GM23338 (cell line): ENCODE measurements around the gene ACSL6. TPM values are rescaled to one million over a fixed set of nuclear protein-coding genes. Genes with fewer than 3 reads are reported as not detected.

Experiments used
- ATAC-seq: fragments of 200-7000 bp; cut with Tn5 transposase; 3 replicates; pipeline ENCODE4 v1.9.1; 2020
- DNase-seq: peaks from one replicate; pipeline ENCODE4 v3.0.0-alpha.2; 2015; ENCODE audit warnings: low spot score
- H2AFZ ChIP-seq: fragments of 200-600 bp; sonication (generic); 2 replicates; pipeline ENCODE4 v1.8.0; 2016; ENCODE audit warnings: antibody characterized with exemption, mild to moderate bottlenecking, moderate library complexity
- H3F3A ChIP-seq: fragments of 200-600 bp; sonication (generic); replicated peaks from 2 replicates; pipeline ENCODE4 v1.8.0; 2017; ENCODE audit warnings: antibody characterized with exemption, mixed run types, low read depth
- H3K27ac ChIP-seq: fragments of 200-600 bp; sonication (generic); 2 replicates; pipeline ENCODE4 v1.6.1; 2016; ENCODE audit warnings: low read depth
- H3K27me3 ChIP-seq: fragments of 200-600 bp; sonication (generic); 2 replicates; pipeline ENCODE4 v1.8.0; 2016; ENCODE audit warnings: mild to moderate bottlenecking, mixed run types, moderate library complexity; ENCODE audit not compliant: insufficient read depth
- H3K36me3 ChIP-seq: fragments of 200-600 bp; sonication (generic); 2 replicates; pipeline ENCODE4 v1.8.0; 2016; ENCODE audit warnings: mild to moderate bottlenecking; ENCODE audit not compliant: insufficient read depth
- H3K4me1 ChIP-seq: fragments of 200-600 bp; sonication (generic); 2 replicates; pipeline ENCODE4 v1.8.0; 2016; ENCODE audit warnings: mild to moderate bottlenecking, moderate library complexity; ENCODE audit not compliant: insufficient read depth
- H3K4me2 ChIP-seq: fragments of 200-600 bp; sonication (generic); 2 replicates; pipeline ENCODE4 v1.7.1; 2017; ENCODE audit warnings: mixed run types
- H3K4me3 ChIP-seq: fragments of 200-600 bp; sonication (generic); 2 replicates; pipeline ENCODE4 v1.6.1; 2016; ENCODE audit warnings: mixed run types
- H3K79me2 ChIP-seq: fragments of 200-600 bp; sonication (generic); replicated peaks from 2 replicates; pipeline ENCODE4 v1.8.0; 2017; ENCODE audit warnings: mild to moderate bottlenecking; ENCODE audit not compliant: insufficient read depth
- H3K9me2 ChIP-seq: fragments of 200-600 bp; sonication (generic); 2 replicates; pipeline ENCODE4 v1.8.0; 2017; ENCODE audit not compliant: insufficient read depth
- H4K20me1 ChIP-seq: fragments of 200-600 bp; sonication (generic); replicated peaks from 2 replicates; pipeline ENCODE4 v1.8.0; 2017; ENCODE audit warnings: mild to moderate bottlenecking; ENCODE audit not compliant: insufficient read depth
- H3K27ac Mint-ChIP-seq: 2 replicates; pipeline ENCODE4 v1.8.0; 2020; ENCODE audit warnings: inconsistent platforms, mild to moderate bottlenecking, moderate library complexity, mixed read lengths
- H3K27me3 Mint-ChIP-seq: 3 replicates; pipeline ENCODE4 v1.8.0; 2022; ENCODE audit warnings: low read depth, mild to moderate bottlenecking, moderate library complexity, mixed read lengths, inconsistent platforms; ENCODE audit not compliant: insufficient read depth, poor library complexity
- H3K36me3 Mint-ChIP-seq: 3 replicates; pipeline ENCODE4 v1.8.0; 2021; ENCODE audit warnings: low read depth, mild to moderate bottlenecking, inconsistent platforms, moderate library complexity, mixed read lengths
- H3K4me1 Mint-ChIP-seq: 3 replicates; pipeline ENCODE4 v1.8.0; 2020; ENCODE audit warnings: mild to moderate bottlenecking, inconsistent platforms, mixed read lengths
- H3K4me3 Mint-ChIP-seq: 3 replicates; pipeline ENCODE4 v1.8.0; 2021; ENCODE audit warnings: moderate library complexity, mild to moderate bottlenecking, inconsistent platforms, mixed read lengths
- H3K9me3 Mint-ChIP-seq: 3 replicates; pipeline ENCODE4 v1.8.0; 2020; ENCODE audit warnings: moderate library complexity, mild to moderate bottlenecking, inconsistent platforms, mixed read lengths
- CREB1 ChIP-seq: fragments of 250-450 bp; sonication (Bioruptor Pico); IDR thresholded peaks from 2 replicates; pipeline ENCODE4 v1.5.0; 2020; ENCODE audit warnings: low read depth, mild to moderate bottlenecking, moderate library complexity
- EZH2 ChIP-seq: fragments of 200-600 bp; sonication (generic); IDR thresholded peaks from one replicate; pipeline ENCODE4 v1.8.0; 2017; ENCODE audit warnings: antibody characterized with exemption, mild to moderate bottlenecking, low read depth; ENCODE audit not compliant: unreplicated experiment
- EZH2phosphoT487 ChIP-seq: fragments of 200-600 bp; sonication (generic); IDR thresholded peaks from one replicate; pipeline ENCODE4 v1.8.1; 2018; ENCODE audit warnings: antibody characterized with exemption; ENCODE audit not compliant: unreplicated experiment
- JUNB ChIP-seq: IDR thresholded peaks from one replicate; pipeline ENCODE4 v1.6.1; 2016; ENCODE audit warnings: antibody characterized with exemption; ENCODE audit not compliant: unreplicated experiment
- NANOG ChIP-seq: IDR thresholded peaks from 2 replicates; pipeline ENCODE4 v1.6.1; 2016; ENCODE audit warnings: antibody characterized with exemption, borderline replicate concordance
- POLR2AphosphoS5 ChIP-seq: IDR thresholded peaks from 2 replicates; pipeline ENCODE4 v1.6.1; 2016; ENCODE audit warnings: antibody characterized with exemption, low read depth
- ZNF114 ChIP-seq: fragments of 250-450 bp; sonication (Bioruptor Pico); IDR thresholded peaks from 2 replicates; pipeline ENCODE4 v1.5.0; 2020; ENCODE audit warnings: mild to moderate bottlenecking, moderate library complexity
- ZNF331 ChIP-seq: fragments of 250-450 bp; sonication (Bioruptor Pico); IDR thresholded peaks from 2 replicates; pipeline ENCODE4 v1.5.0; 2020; ENCODE audit warnings: low read depth, mild to moderate bottlenecking, moderate library complexity
- polyA plus RNA-seq: library from polyadenylated mRNA; unstranded; fragments of >200 nt; fragmentation: Nextera tagmentation; extraction: Ambion mirVana; gene quantifications from 2 replicates; pipeline ENCODE4 v1.2.1, GENCODE V29; 2016
- total RNA-seq: library from RNA; depleted of rRNA; stranded (reverse); fragments of >200 nt; shearing (Covaris generic); gene quantifications from 2 replicates; pipeline ENCODE4 v1.2.3, GENCODE V29; 2014
- TF ChIP-seq, protein P1 (sequence below): IDR thresholded peaks from 2 replicates; pipeline ENCODE4 v1.6.1; 2016; ENCODE audit warnings: antibody characterized with exemption
- TF ChIP-seq, protein P2 (sequence below), 2 experiments: fragments of 200-600 bp in 1 of 2; sonication (generic) in 1 of 2; conservative IDR thresholded peaks; 2 replicates each; pipeline versions ENCODE4 v1.5.1 to v1.6.1; 2016 to 2017; ENCODE audit warnings: antibody characterized with exemption in 2 of 2, low read depth in 2 of 2, mild to moderate bottlenecking in 2 of 2, moderate library complexity in 1 of 2
- TF ChIP-seq, protein P3 (sequence below): IDR thresholded peaks from one replicate; pipeline ENCODE4 v1.6.1; 2018; ENCODE audit warnings: antibody characterized with exemption; ENCODE audit not compliant: unreplicated experiment

ACSL6 gene
- total and polyA plus RNA-seq, 2 experiments from 2014 or later, result 0.76 to 3.6 TPM

DNA sequence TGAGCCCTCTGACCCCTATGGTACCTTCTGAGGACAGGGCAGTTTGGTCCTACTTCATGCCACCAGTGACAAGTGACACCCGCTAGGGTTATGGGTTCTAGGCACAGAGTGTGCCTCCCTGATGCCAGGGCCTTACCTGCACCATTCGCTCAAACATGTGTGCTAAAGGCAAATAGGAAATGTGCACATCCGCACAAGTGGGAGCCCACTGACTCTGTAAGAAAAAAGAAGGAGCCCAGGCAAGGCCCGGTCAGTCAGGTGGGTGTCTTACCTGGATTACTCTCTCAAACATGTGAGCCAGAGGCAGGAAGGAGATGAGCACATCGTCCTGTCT, 36.9 kb downstream of the ACSL6 start (continued):
- TF ChIP-seq, protein P1, sequence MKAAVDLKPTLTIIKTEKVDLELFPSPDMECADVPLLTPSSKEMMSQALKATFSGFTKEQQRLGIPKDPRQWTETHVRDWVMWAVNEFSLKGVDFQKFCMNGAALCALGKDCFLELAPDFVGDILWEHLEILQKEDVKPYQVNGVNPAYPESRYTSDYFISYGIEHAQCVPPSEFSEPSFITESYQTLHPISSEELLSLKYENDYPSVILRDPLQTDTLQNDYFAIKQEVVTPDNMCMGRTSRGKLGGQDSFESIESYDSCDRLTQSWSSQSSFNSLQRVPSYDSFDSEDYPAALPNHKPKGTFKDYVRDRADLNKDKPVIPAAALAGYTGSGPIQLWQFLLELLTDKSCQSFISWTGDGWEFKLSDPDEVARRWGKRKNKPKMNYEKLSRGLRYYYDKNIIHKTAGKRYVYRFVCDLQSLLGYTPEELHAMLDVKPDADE, result no peak
- no peak for TF ChIP-seq CREB1 (CRISPR knock-in tag)
- no peak for TF ChIP-seq POLR2AphosphoS5
- no peak for TF ChIP-seq EZH2
- TF ChIP-seq, protein P2, sequence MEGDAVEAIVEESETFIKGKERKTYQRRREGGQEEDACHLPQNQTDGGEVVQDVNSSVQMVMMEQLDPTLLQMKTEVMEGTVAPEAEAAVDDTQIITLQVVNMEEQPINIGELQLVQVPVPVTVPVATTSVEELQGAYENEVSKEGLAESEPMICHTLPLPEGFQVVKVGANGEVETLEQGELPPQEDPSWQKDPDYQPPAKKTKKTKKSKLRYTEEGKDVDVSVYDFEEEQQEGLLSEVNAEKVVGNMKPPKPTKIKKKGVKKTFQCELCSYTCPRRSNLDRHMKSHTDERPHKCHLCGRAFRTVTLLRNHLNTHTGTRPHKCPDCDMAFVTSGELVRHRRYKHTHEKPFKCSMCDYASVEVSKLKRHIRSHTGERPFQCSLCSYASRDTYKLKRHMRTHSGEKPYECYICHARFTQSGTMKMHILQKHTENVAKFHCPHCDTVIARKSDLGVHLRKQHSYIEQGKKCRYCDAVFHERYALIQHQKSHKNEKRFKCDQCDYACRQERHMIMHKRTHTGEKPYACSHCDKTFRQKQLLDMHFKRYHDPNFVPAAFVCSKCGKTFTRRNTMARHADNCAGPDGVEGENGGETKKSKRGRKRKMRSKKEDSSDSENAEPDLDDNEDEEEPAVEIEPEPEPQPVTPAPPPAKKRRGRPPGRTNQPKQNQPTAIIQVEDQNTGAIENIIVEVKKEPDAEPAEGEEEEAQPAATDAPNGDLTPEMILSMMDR (conservative IDR thresholded peaks at IDR 0.05; ENCODE audit: low read depth in 2 of 2), result no peak
- no peak for TF ChIP-seq JUNB
- TF ChIP-seq ZNF114 (CRISPR knock-in tag), result no peak

DNA sequence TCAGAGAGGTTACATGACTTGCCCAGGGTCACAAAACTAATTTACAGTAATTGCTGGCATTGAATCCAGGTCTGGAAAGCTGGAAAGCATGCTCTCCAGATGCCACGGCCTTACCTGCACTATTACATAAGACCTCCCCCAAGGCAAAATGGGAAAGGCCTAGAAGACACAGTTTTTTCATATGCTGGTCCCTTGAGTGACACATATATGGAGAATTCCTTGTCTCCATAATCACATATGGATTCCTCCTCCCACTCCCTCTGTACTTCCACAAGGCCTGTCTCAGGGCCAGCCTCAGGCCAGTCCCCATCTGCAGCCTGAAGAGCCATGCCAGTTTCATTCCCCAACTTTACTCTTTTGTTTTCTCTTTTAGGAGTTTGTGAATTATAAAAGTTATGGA, 37.4 kb downstream of the ACSL6 start:
- H2AFZ ChIP-seq, result no peak overlapping the region
- H3K79me2 ChIP-seq, result no peaks in the 10 kb centered on the region
- H3F3A ChIP-seq, result no peaks in the 10 kb centered on the region
- H3K27me3 ChIP-seq, result no peaks in the 10 kb centered on the region
- H3K4me2 ChIP-seq, result no peak overlapping the region
- H3K9me2 ChIP-seq, result no peaks in the 10 kb centered on the region
- Mint-ChIP-seq H3K4me1 (peaks cover 12% of the 10 kb centered on the region), H3K4me3 (no peak overlapping the region), H3K27me3 (no peaks in the 10 kb centered on the region), H3K36me3 (no peaks in the 10 kb centered on the region; the same call in 2 of the 3 replicates), H3K27ac (no peak overlapping the region), H3K9me3 (no peaks in the 10 kb centered on the region)
- H3K27ac ChIP-seq, result no peak overlapping the region
- no peak overlapping the region for H3K4me3 ChIP-seq
- no peak for ATAC-seq
- TF ChIP-seq EZH2phosphoT487 (no peak), ZNF331 (CRISPR knock-in tag) (no peak), POLR2AphosphoS5 (no peak), JUNB (no peak), ZNF114 (CRISPR knock-in tag) (no peak)
- no peak for DNase-seq
- no peaks in the 10 kb centered on the region for H4K20me1 ChIP-seq
- H3K4me1 ChIP-seq, result peaks cover 9% of the 10 kb centered on the region; the same call in 1 of the 2 replicates
- no peaks in the 10 kb centered on the region for H3K36me3 ChIP-seq

DNA sequence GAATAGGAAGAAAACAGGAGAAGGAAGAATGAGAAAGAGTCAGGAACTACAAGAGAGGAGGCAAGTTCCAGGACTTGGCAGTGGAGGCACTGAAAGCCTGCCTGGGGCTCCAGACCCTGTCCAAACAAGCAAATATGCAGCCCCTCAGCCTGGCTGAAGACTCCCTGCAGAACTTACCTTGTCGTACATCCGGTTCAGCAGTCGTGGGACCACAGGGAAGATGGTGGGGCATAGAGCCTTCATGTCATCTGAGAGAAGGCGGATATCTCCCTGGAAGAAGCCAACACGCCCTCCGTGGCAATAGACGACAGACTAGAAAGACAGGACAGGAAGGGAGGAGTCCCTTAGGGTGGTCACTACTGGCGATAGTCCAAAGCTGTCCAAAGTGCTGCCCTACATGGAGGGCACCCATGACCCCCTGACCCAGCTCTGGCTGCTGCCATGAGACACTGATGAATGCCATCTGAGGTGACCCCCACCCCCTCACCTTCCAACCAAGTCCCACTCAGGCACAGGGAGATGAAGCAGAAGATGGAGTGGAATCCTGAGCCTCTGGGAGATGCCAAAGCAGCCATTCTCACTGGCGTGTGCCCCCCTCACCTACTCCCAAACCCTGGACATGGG, 38.3 kb downstream of the ACSL6 start:
- H3K27ac ChIP-seq, result no peak overlapping the region
- H3K27me3 ChIP-seq, result no peaks in the 10 kb centered on the region
- Mint-ChIP-seq H3K4me1 (peaks cover 12% of the 10 kb centered on the region), H3K4me3 (no peak overlapping the region), H3K27me3 (no peaks in the 10 kb centered on the region), H3K9me3 (no peaks in the 10 kb centered on the region), H3K36me3 (no peaks in the 10 kb centered on the region; the same call in 2 of the 3 replicates), H3K27ac (no peak overlapping the region)
- ATAC-seq, result no peak
- H3K4me2 ChIP-seq, result no peak overlapping the region
- peaks cover 9% of the 10 kb centered on the region; the same call in 1 of the 2 replicates for H3K4me1 ChIP-seq
- no peaks in the 10 kb centered on the region for H4K20me1 ChIP-seq
- H3F3A ChIP-seq, result no peaks in the 10 kb centered on the region
- H3K4me3 ChIP-seq, result no peak overlapping the region
- DNase-seq, result no peak
- H3K36me3 ChIP-seq, result no peaks in the 10 kb centered on the region
- H3K9me2 ChIP-seq, result no peaks in the 10 kb centered on the region
- H2AFZ ChIP-seq, result no peak overlapping the region
- H3K79me2 ChIP-seq, result no peaks in the 10 kb centered on the region
- no peak for TF ChIP-seq EZH2
- TF ChIP-seq, protein P3, sequence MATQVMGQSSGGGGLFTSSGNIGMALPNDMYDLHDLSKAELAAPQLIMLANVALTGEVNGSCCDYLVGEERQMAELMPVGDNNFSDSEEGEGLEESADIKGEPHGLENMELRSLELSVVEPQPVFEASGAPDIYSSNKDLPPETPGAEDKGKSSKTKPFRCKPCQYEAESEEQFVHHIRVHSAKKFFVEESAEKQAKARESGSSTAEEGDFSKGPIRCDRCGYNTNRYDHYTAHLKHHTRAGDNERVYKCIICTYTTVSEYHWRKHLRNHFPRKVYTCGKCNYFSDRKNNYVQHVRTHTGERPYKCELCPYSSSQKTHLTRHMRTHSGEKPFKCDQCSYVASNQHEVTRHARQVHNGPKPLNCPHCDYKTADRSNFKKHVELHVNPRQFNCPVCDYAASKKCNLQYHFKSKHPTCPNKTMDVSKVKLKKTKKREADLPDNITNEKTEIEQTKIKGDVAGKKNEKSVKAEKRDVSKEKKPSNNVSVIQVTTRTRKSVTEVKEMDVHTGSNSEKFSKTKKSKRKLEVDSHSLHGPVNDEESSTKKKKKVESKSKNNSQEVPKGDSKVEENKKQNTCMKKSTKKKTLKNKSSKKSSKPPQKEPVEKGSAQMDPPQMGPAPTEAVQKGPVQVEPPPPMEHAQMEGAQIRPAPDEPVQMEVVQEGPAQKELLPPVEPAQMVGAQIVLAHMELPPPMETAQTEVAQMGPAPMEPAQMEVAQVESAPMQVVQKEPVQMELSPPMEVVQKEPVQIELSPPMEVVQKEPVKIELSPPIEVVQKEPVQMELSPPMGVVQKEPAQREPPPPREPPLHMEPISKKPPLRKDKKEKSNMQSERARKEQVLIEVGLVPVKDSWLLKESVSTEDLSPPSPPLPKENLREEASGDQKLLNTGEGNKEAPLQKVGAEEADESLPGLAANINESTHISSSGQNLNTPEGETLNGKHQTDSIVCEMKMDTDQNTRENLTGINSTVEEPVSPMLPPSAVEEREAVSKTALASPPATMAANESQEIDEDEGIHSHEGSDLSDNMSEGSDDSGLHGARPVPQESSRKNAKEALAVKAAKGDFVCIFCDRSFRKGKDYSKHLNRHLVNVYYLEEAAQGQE, result no peak
- TF ChIP-seq ZNF114 (CRISPR knock-in tag), result no peak
- TF ChIP-seq CREB1 (CRISPR knock-in tag), result no peak
- no peak for TF ChIP-seq NANOG
